Measurements from ENCODE around the gene C5orf15.

GRCh38 chr5:133967124-133967523, 1.3 kb downstream of the C5orf15 start:
- TF ChIP-seq POLR2A (IDR thresholded peaks at IDR 0.05) = no peak
- TF ChIP-seq CTCF (IDR thresholded peaks at IDR 0.05) = no peak

Data from lower leg skin (tissue), 3 donors.